Neural progenitor cell (in vitro differentiated cells): ENCODE results near the gene PRDX5. TPM values are rescaled to one million over a fixed set of nuclear protein-coding genes. Genes with fewer than 3 reads are reported as not detected.

ENCODE experiments used
- DNase-seq: peaks from one replicate; pipeline ENCODE4 v3.0.0-alpha.2; 2016; ENCODE audit warnings: low spot score
- H2AFZ ChIP-seq: fragments of 200-600 bp; sonication (generic); replicated peaks from 2 replicates; pipeline ENCODE4 v1.6.1; 2016; ENCODE audit warnings: antibody characterized with exemption
- H3F3A ChIP-seq: fragments of 200-600 bp; sonication (generic); 2 replicates; pipeline ENCODE4 v1.6.1; 2016; ENCODE audit warnings: antibody characterized with exemption, low read depth
- H3K27ac ChIP-seq: fragments of 200-600 bp; sonication (generic); 2 replicates; pipeline ENCODE4 v1.5.1; 2016; ENCODE audit warnings: mild to moderate bottlenecking
- H3K27me3 ChIP-seq: fragments of 200-600 bp; sonication (generic); 2 replicates; pipeline ENCODE4 v1.6.1; 2016; ENCODE audit warnings: mild to moderate bottlenecking, moderate library complexity
- H3K36me3 ChIP-seq: fragments of 200-600 bp; sonication (generic); 2 replicates; pipeline ENCODE4 v1.5.1; 2016
- H3K4me1 ChIP-seq: fragments of 200-600 bp; sonication (generic); 2 replicates; pipeline ENCODE4 v1.6.1; 2016; ENCODE audit warnings: mixed run types
- H3K4me2 ChIP-seq: fragments of 200-600 bp; sonication (generic); 2 replicates; pipeline ENCODE4 v1.6.1; 2016
- H3K4me3 ChIP-seq: fragments of 200-600 bp; sonication (generic); 2 replicates; pipeline ENCODE4 v1.5.1; 2016
- H3K79me2 ChIP-seq: fragments of 200-600 bp; sonication (generic); 2 replicates; pipeline ENCODE4 v1.6.1; 2016; ENCODE audit warnings: low read depth
- H3K9ac ChIP-seq: fragments of 200-600 bp; sonication (generic); 2 replicates; pipeline ENCODE4 v1.6.1; 2016
- H3K9me3 ChIP-seq: fragments of 200-600 bp; sonication (generic); 2 replicates; pipeline ENCODE4 v1.5.1; 2016; ENCODE audit warnings: low read depth
- H4K20me1 ChIP-seq: fragments of 200-600 bp; sonication (generic); 2 replicates; pipeline ENCODE4 v1.6.1; 2016; ENCODE audit warnings: low read depth
- H3K27ac Mint-ChIP-seq: 3 replicates; pipeline ENCODE4 v1.8.0; 2021; ENCODE audit warnings: mixed read lengths
- H3K27me3 Mint-ChIP-seq: 2 replicates; pipeline ENCODE4 v1.8.0; 2022; ENCODE audit warnings: low read depth, mild to moderate bottlenecking, inconsistent platforms, moderate library complexity, mixed read lengths; ENCODE audit not compliant: insufficient read depth
- H3K36me3 Mint-ChIP-seq: 3 replicates; pipeline ENCODE4 v1.8.0; 2021; ENCODE audit warnings: mixed read lengths
- H3K4me1 Mint-ChIP-seq: 3 replicates; pipeline ENCODE4 v1.8.0; 2021; ENCODE audit warnings: mixed read lengths
- H3K4me3 Mint-ChIP-seq: 3 replicates; pipeline ENCODE4 v1.8.0; 2021; ENCODE audit warnings: mild to moderate bottlenecking, moderate library complexity, mixed read lengths
- H3K9me3 Mint-ChIP-seq: 3 replicates; pipeline ENCODE4 v1.8.0; 2020; ENCODE audit warnings: mixed read lengths
- EZH2 ChIP-seq: fragments of 200-600 bp; sonication (generic); IDR thresholded peaks from 2 replicates; pipeline ENCODE4 v1.6.1; 2017; ENCODE audit warnings: antibody characterized with exemption, mild to moderate bottlenecking, moderate library complexity
- EZH2phosphoT487 ChIP-seq: fragments of 200-600 bp; sonication (generic); IDR thresholded peaks from 2 replicates; pipeline ENCODE4 v1.6.1; 2017; ENCODE audit warnings: antibody characterized with exemption
- total RNA-seq: library from RNA; depleted of rRNA; stranded (reverse); fragments of >200 nt; gene quantifications from 2 replicates; pipeline ENCODE4 v1.2.3, GENCODE V29; 2015; ENCODE audit warnings: low replicate concordance
- TF ChIP-seq, protein P1 (sequence below): fragments of 200-600 bp; sonication (generic); IDR thresholded peaks from 2 replicates; pipeline ENCODE4 v1.5.1; 2017; ENCODE audit warnings: antibody characterized with exemption, mild to moderate bottlenecking

The PRDX5 gene
- total RNA-seq, 1 donor from 2014 or later, result 111 TPM

- H3K36me3 ChIP-seq, result no peaks in the 10 kb centered on the region
- Mint-ChIP-seq H3K4me3 (no peak overlapping the region), H3K4me1 (peaks cover 17% of the 10 kb centered on the region), H3K9me3 (no peaks in the 10 kb centered on the region), H3K36me3 (no peaks in the 10 kb centered on the region), H3K27ac (no peak overlapping the region), H3K27me3 (peaks cover 28% of the 10 kb centered on the region)
- H3K9me3 ChIP-seq, result no peaks in the 10 kb centered on the region
- no peaks in the 10 kb centered on the region for H3K79me2 ChIP-seq
- DNase-seq, result no peak
- no peak overlapping the region for H2AFZ ChIP-seq
- no peak overlapping the region for H3K9ac ChIP-seq
- H3K4me2 ChIP-seq, result no peak overlapping the region
- no peaks in the 10 kb centered on the region for H4K20me1 ChIP-seq
- peaks cover 17% of the 10 kb centered on the region for H3K4me1 ChIP-seq
- TF ChIP-seq EZH2phosphoT487 (no peak), EZH2 (no peak)
- TF ChIP-seq, protein P1, sequence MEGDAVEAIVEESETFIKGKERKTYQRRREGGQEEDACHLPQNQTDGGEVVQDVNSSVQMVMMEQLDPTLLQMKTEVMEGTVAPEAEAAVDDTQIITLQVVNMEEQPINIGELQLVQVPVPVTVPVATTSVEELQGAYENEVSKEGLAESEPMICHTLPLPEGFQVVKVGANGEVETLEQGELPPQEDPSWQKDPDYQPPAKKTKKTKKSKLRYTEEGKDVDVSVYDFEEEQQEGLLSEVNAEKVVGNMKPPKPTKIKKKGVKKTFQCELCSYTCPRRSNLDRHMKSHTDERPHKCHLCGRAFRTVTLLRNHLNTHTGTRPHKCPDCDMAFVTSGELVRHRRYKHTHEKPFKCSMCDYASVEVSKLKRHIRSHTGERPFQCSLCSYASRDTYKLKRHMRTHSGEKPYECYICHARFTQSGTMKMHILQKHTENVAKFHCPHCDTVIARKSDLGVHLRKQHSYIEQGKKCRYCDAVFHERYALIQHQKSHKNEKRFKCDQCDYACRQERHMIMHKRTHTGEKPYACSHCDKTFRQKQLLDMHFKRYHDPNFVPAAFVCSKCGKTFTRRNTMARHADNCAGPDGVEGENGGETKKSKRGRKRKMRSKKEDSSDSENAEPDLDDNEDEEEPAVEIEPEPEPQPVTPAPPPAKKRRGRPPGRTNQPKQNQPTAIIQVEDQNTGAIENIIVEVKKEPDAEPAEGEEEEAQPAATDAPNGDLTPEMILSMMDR, result no peak
- peaks cover 31% of the 10 kb centered on the region for H3K27me3 ChIP-seq
- H3K27ac ChIP-seq, result no peak overlapping the region
- H3F3A ChIP-seq, result peaks cover 17% of the 10 kb centered on the region
- H3K4me3 ChIP-seq, result no peak overlapping the region
Measured at GRCh38 chr11:64338716-64339115, 20.8 kb downstream of the PRDX5 start.

DNA sequence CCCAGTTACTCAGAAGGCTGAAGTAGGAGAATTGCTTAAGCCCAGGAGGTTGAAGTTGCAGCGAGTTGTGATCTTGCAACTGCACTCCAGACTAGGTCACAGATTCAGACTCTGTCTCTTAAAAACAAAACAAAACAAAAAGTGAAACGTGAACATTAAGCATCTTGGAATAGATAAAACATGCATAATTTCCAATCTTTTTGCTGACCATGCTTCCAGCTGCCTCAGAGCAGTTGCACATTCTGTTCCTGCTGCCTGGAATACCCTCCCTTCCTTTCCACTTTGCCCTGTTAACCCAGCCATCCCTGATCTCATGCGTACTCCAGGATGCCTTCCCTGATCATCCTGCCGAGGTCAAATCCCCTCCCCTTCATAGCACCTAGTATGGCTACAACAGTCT, 21.4 kb downstream of the PRDX5 start:
- Histone ChIP-seq H3K36me3 (no peaks in the 10 kb centered on the region), H2AFZ (no peak overlapping the region), H3K9ac (no peak overlapping the region), H3K27me3 (peaks cover 31% of the 10 kb centered on the region), H3K4me3 (no peak overlapping the region), H3K9me3 (no peaks in the 10 kb centered on the region), H3K4me2 (no peak overlapping the region), H4K20me1 (no peaks in the 10 kb centered on the region), H3K4me1 (peaks cover 17% of the 10 kb centered on the region), H3F3A (peaks cover 17% of the 10 kb centered on the region), H3K79me2 (no peaks in the 10 kb centered on the region), H3K27ac (no peak overlapping the region)
- DNase-seq, result no peak
- H3K36me3 Mint-ChIP-seq, result no peaks in the 10 kb centered on the region
- H3K9me3 Mint-ChIP-seq, result no peaks in the 10 kb centered on the region
- peak overlapping the region; percentile 15 for H3K27ac Mint-ChIP-seq
- no peak for TF ChIP-seq EZH2phosphoT487
- TF ChIP-seq, protein P1, result no peak
- TF ChIP-seq EZH2, result no peak
- peaks cover 27% of the 10 kb centered on the region for H3K27me3 Mint-ChIP-seq
- peaks cover 17% of the 10 kb centered on the region for H3K4me1 Mint-ChIP-seq
- peak overlapping the region; percentile 53 for H3K4me3 Mint-ChIP-seq

GRCh38 chr11:64339754-64340408, 22.0 kb downstream of the PRDX5 start, which contains the start of gene CCDC88B:
Gene CCDC88B, plus strand, starts transcription at chr11:64340204. Its CDS starts 63 bp downstream, at chr11:64340267.
- Histone ChIP-seq H3F3A (peaks cover 17% of the 10 kb centered on the region), H3K36me3 (no peaks in the 10 kb centered on the region), H4K20me1 (no peaks in the 10 kb centered on the region), H3K79me2 (no peaks in the 10 kb centered on the region), H2AFZ (peak within 1 kb of the TSS; percentile 90), H3K9me3 (no peaks in the 10 kb centered on the region), H3K27me3 (peaks cover 31% of the 10 kb centered on the region), H3K4me1 (peaks cover 17% of the 10 kb centered on the region), H3K9ac (no peak within 1 kb of the TSS), H3K27ac (no peak within 1 kb of the TSS), H3K4me3 (peak within 1 kb of the TSS; percentile 49), H3K4me2 (peak within 1 kb of the TSS; percentile 63)
- peaks cover 16% of the 10 kb centered on the region for H3K4me1 Mint-ChIP-seq
- no peaks in the 10 kb centered on the region for H3K9me3 Mint-ChIP-seq
- no peak for DNase-seq
- H3K4me3 Mint-ChIP-seq, result peak within 1 kb of the TSS; percentile 64
- peaks cover 27% of the 10 kb centered on the region for H3K27me3 Mint-ChIP-seq
- no peaks in the 10 kb centered on the region for H3K36me3 Mint-ChIP-seq
- no peak for TF ChIP-seq EZH2
- TF ChIP-seq, protein P1, result no peak
- TF ChIP-seq EZH2phosphoT487, result no peak
- peak within 1 kb of the TSS; percentile 46 for H3K27ac Mint-ChIP-seq
